Renal cortex interstitium (tissue), 11 donors: ENCODE measurements around the gene STIMATE. TPM values are rescaled to one million over a fixed set of nuclear protein-coding genes. Genes with fewer than 3 reads are reported as not detected.

Experiments
- DNase-seq, 11 donors: peaks; one replicate each; pipeline ENCODE4 v3.0.0-alpha.2; 2013; ENCODE audit warnings: low read depth in 9 of 11, low spot score in 4 of 11; ENCODE audit errors: extremely low read depth in 1 of 11
- polyA plus RNA-seq, 3 donors: library from polyadenylated mRNA; unstranded; fragments of 120-200 nt; gene quantifications; one replicate each; pipeline ENCODE4 v1.2.1, GENCODE V29; 2013; ENCODE audit not compliant: insufficient read length in 3 of 3

The STIMATE gene
- polyA plus RNA-seq, 3 donors = 14.6 to 17.0 (median 15.9) TPM

GRCh38 chr3:52809662-52810377 lies 87.5 kb downstream of the STIMATE start:
- no peak for DNase-seq

- DNase-seq = no peak
Observed at GRCh38 chr3:52809149-52809548, 88.2 kb downstream of the STIMATE start.

- no peak for DNase-seq
Observed at GRCh38 chr3:52805270-52806039, 91.9 kb downstream of the STIMATE start.

DNA sequence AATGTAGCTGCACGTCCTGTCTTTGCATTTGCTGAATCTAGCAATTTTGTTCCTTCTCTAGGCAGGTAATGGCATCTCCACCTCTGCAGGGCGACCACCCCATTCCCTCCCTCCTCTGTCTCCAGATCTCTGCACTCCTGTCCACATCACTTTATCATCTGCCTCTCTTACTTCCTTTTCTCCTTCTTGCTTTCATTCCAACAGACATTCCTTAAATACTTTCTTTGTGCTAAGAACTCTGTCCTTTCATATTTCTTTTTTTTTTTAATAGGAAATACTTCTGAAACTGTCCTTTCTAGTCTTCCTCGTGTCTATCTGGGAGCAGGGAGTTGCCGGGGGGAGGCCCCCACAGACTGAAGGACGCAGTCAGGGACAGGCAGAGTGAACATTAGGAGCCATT lies 95.5 kb downstream of the STIMATE start:
- DNase-seq = no peak

- DNase-seq = no peak
Observed at GRCh38 chr3:52800079-52800478, 97.3 kb downstream of the STIMATE start.

DNA sequence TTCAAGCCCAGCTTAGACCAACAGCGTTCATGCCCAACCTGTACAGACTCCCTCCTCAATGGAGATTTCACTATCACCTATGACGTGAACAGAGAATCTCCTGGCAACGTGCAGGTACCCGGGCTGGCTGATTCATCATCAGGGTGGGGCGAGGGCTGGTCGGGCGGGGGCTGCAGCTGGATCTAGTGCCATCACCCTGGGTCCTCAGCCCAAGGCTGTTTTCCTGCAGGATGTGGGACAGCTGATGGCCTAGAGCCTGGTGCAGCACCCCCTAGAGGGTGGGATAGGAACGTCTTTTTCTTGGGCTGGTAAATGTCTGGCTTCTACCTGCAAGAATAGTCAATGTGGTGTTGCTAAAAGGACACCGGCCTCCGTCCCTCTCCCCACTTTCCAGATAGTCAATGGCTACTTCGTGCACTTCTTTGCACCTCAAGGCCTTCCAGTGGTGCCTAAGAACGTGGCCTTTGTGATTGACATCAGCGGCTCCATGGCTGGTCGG lies 98.3 kb downstream of the STIMATE start:
- DNase-seq = no peak

DNA sequence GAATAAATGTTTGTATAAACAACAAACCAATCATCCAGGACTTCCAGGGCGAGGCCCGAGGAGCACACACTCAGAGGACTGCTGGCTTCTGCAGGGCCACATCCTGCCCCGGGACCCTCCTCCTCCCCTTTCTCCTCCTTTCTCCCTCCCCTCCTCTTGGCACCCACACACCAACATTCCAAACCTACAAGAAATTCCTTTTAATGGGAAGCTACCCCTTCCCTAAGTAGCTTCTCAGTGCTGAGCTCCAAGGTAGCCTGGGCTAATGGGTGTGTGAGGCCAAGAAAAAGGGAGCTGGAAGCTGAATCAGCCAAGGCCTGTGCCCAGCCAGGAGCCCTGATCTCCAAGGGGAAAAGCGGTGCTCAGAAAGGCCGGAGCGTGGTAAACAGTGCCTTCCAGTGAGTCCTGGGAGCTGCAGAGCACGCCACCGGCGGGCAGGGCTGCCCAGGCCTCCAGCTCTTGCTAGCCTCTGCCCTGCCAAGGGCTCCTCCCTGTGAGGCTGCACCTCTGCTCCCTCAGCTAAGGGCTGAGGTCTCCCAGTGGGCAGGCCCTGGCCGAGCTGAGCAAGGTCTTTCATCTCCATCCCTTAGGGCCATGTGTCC lies 98.9 kb downstream of the STIMATE start:
- DNase-seq = no peak

DNA sequence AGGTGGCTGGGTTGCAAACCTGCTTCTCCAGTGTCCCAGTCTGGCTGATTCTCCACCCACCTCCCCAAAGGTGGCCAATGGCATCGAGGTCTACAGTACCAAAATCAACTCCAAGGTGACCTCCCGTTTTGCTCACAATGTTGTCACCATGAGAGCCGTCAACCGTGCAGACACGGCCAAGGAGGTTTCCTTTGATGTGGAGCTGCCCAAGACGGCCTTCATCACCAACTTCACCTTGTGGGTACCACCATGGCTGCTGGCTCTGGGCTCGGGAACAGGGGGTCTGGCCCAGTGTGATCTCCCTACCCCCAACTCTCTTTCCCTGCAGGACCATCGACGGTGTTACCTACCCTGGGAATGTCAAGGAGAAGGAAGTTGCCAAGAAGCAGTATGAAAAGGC lies 100.9 kb downstream of the STIMATE start:
- no peak for DNase-seq

DNA sequence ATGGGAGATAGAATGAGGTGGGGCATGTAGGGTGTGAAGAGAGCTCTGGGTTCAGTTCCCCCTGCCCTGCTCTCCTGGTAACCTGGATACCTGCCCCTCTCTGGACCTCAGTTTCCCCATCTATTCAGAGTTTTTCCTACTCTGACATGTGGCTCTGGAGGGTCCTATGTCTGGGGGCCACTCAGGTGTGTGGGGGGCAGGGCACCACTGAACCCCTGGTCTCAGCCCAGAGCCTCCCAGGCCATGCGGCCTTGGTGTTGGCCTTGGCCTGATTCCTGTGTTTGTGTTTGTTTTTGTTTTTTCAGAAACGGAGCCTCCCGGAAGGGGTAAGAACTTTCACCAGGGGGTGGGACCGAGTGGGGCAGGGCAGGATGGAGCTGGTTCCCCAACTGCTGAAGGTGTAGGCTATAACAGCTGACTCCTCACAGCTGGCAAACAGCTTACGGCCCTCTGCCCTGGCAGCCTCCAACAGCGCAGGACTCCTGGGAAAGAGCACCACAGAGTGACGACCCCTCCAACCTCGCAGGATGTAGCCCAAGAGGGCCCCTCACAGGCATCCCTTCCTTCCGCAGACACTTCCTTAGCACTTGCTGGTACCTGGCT lies 101.9 kb downstream of the STIMATE start:
- no peak for DNase-seq

- DNase-seq = no peak
Observed at GRCh38 chr3:52794612-52795099, 102.7 kb downstream of the STIMATE start, which contains the start of gene ITIH3. TSS of gene ITIH3 (plus strand) at chr3:52794796. CDS start at chr3:52794804, 8 bp downstream.

DNA sequence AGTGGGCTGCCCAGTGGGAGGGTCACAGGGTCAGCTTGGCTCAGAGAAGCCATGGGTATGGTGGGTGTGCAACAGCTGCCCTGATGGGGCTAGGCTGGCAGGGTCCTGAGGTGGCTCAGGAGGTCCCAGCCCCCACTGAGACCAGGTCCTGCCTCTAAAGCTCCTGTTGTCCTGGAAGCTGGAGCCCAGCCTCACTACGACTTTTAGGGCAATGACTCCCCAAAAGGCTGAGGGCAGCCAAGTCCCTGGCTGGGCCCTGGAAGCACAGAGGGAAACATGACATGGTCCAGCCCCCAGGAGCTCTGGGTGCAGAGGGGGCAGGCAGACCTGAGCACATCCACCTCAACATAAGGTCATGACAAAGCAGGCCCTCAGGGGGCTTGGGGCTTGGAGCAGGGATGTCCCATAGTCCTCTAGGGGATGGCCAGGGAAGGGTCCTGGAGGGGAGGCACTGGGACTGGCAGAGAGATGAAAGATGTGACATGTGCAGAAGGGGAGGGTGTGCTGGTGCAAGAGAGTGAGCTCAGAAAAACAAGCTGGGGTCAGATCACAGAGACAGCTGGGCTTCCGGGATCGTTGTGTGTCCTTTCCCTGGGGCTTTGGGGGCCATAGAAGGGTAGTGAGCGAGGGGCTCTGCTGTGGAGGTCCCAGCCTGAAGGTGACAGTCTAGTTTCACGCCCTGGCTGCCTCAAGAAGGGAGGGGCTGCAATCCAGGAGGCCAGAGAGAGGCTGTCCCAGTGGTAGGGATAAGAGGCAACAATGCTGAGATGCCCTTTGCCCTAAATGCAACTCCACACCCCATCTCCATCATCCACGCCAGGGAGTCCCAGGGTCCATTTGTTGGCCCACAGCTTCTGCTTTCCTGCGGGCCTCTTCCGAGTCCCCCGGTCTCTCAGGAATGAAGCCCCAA lies 103.4 kb downstream of the STIMATE start:
- no peak for DNase-seq

- no peak for DNase-seq
Observed at GRCh38 chr3:52792961-52793695, 104.2 kb downstream of the STIMATE start.

DNA sequence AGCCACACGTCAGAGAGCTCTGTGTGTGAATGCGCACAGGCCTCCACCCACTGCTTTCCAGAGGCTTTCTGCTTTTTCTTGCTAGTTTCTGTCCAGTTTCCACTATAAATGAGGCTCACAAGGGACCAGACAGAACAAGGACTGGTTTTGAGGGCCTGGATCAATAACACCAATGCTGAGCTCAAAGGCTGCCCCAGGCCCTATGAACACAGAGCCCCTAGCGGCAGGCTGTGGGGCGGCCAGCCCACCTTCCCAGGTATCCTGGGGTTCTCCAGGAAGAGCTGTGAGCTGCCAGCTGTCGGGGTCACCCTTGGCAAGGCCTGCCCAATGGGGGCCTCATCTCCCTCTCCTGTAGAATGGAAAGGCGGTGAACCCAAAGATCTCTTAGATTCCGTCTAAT lies 104.9 kb downstream of the STIMATE start:
- no peak for DNase-seq

DNA sequence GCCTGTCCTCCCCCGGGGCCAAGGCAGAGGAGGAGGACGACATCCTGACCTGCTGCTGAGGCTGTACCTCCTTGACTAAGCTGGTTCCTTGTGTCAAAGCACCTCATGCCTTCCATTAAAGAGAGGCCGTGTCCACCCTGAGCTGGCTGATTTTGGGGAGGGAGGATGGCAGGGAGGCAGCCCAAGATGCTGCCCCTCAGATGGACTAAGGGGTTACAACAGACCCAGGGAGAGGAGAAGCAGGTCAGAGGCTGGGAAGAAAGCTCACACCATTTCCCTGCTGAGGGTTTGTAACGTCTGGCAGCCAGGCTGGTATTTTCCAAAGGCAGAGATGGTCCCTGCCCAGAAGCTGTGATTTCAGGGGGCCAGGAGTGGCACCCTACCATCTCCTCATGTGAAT lies 105.4 kb downstream of the STIMATE start:
- no peak for DNase-seq

GRCh38 chr3:52791366-52791765 lies 106.0 kb downstream of the STIMATE start:
- DNase-seq = no peak

- DNase-seq = no peak
Observed at GRCh38 chr3:52790741-52791140, 106.6 kb downstream of the STIMATE start.

DNA sequence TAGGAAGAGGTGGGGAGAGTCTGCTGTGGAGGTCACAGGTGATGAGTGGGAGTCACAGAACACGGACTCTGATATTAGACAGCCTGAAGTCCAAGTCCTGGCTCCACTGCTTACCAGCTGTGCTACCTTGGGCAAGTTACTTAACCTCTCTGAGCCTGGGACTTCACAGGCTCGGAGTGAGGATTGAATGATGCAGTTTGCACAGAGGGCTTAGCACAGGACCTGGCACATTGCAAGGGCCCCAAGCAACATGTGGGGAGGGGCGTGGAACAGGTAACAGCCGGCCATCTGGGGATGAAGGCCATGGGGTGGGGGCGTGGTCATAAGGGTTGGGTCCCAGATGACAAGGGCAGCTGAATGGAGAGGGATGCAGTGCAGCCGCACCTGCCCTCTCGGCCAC lies 107.0 kb downstream of the STIMATE start:
- no peak for DNase-seq

DNA sequence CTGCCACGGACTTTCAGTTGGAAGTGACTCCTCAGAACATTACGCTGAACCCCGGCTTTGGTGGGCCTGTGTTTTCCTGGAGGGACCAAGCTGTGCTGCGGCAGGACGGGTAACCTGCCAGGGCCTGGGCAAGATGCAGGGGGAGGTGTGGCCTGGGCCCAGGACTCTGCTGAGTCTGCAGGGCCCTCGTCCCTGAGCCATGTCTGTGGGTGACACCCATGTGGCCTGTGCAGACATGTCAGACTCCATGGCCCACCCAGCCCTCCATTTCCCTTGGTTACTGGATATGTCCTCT lies 107.7 kb downstream of the STIMATE start:
- no peak for DNase-seq
